Activated naive CD8-positive, alpha-beta T cell treated with anti-CD3 and anti-CD28 coated beads for 36 hours (primary cell): Measurements from ENCODE around the gene PTPN9. TPM values are rescaled to one million over a fixed set of nuclear protein-coding genes. Genes with fewer than 3 reads are reported as not detected.
"Not testable (repeated sequence)": the region's sequence is repeated elsewhere in the genome, so short reads cannot be mapped to it uniquely, and the experiment has no call there.

Experiments used
- DNase-seq: peaks from one replicate; pipeline ENCODE4 v3.0.0; 2021
- H3K27ac Mint-ChIP-seq: one replicate; pipeline ENCODE4 v1.8.0; 2022; ENCODE audit warnings: mild to moderate bottlenecking, moderate library complexity, mixed read lengths
- H3K27me3 Mint-ChIP-seq: one replicate; pipeline ENCODE4 v1.8.0; 2022; ENCODE audit warnings: mild to moderate bottlenecking, mixed read lengths
- H3K36me3 Mint-ChIP-seq: one replicate; pipeline ENCODE4 v1.8.0; 2021; ENCODE audit warnings: mild to moderate bottlenecking, mixed read lengths
- H3K4me1 Mint-ChIP-seq: one replicate; pipeline ENCODE4 v1.8.0; 2021; ENCODE audit warnings: mixed read lengths
- H3K4me3 Mint-ChIP-seq: one replicate; pipeline ENCODE4 v1.8.0; 2022; ENCODE audit warnings: mild to moderate bottlenecking, moderate library complexity, mixed read lengths
- H3K9me3 Mint-ChIP-seq: one replicate; pipeline ENCODE4 v1.8.0; 2022; ENCODE audit warnings: mixed read lengths
- total RNA-seq, 2 experiments: library from RNA; stranded (reverse); gene quantifications; one replicate each; pipeline ENCODE4 v1.2.3, GENCODE V29; 2021

PTPN9 gene
- total RNA-seq, 2 experiments from 2014 or later = 12.1 to 13.2 TPM

DNA sequence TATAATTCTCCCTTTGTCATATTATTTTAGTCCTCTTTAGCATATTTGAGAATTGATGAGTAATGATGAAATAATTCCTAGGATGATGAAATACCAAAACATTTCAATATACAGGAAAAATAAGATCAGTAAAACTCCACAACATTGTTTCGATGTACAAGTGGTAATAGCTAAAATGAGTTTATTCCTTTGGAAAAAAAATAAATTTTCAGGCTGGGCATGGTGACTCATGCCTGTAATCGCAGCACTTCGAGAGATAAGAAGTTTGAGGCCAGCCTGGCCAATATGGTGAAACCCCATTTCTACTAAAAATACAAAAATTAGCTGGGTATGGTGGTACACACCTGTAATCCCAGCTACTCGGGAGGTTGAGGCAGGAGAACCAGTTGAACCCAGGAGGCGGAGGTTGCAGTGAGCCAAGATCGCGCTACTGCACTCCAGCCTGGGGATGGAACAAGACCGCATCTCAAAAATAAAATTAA is 135.1 kb downstream of the PTPN9 start:
- H3K4me1 Mint-ChIP-seq = peaks cover 47% of the 10 kb centered on the region
- not testable (repeated sequence) for DNase-seq, H3K27me3 Mint-ChIP-seq, H3K4me3 Mint-ChIP-seq, H3K9me3 Mint-ChIP-seq
- H3K36me3 Mint-ChIP-seq = peaks cover 41% of the 10 kb centered on the region
- peak overlapping the region; percentile 76 for H3K27ac Mint-ChIP-seq

- peaks cover 33% of the 10 kb centered on the region for H3K36me3 Mint-ChIP-seq
- H3K4me1 Mint-ChIP-seq = peaks cover 37% of the 10 kb centered on the region
- DNase-seq = no peak
- H3K9me3 Mint-ChIP-seq = no peaks in the 10 kb centered on the region
- H3K27me3 Mint-ChIP-seq = no peaks in the 10 kb centered on the region
- H3K27ac Mint-ChIP-seq = peak overlapping the region; percentile 68
- no peak overlapping the region for H3K4me3 Mint-ChIP-seq
These were observed 141.4 kb downstream of the PTPN9 start for GRCh38 chr15:75437721-75438120.

- no peaks in the 10 kb centered on the region for H3K9me3 Mint-ChIP-seq
- no peak for DNase-seq
- H3K36me3 Mint-ChIP-seq = peaks cover 32% of the 10 kb centered on the region
- H3K4me1 Mint-ChIP-seq = peaks cover 42% of the 10 kb centered on the region
- H3K27me3 Mint-ChIP-seq = no peaks in the 10 kb centered on the region
- no peak overlapping the region for H3K27ac Mint-ChIP-seq
- no peak overlapping the region for H3K4me3 Mint-ChIP-seq
These were observed 142.2 kb downstream of the PTPN9 start for GRCh38 chr15:75436881-75437280.

DNA sequence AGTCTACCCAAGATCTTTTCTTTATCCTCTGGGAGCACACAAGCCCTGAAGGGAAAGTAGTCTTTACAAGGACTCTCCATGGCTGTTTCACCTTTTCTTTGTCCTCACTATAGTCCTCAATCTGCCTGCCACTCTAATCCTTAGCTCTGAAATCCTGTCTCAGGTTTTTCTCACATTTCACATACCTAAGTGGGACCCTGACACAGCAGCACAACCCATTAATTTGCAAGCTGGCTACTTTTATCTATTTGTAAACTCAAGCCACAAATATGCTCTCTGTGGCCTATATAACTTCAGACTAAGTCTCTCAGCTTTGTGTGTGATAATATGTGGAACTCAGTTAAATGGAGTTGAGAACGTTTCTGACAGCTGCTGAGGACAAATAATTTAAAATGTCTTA is 147.4 kb downstream of the PTPN9 start:
- no peak overlapping the region for H3K27ac Mint-ChIP-seq
- no peaks in the 10 kb centered on the region for H3K9me3 Mint-ChIP-seq
- H3K27me3 Mint-ChIP-seq = no peaks in the 10 kb centered on the region
- peaks cover 30% of the 10 kb centered on the region for H3K36me3 Mint-ChIP-seq
- DNase-seq = no peak
- no peak overlapping the region for H3K4me3 Mint-ChIP-seq
- H3K4me1 Mint-ChIP-seq = peaks cover 33% of the 10 kb centered on the region

- H3K4me3 Mint-ChIP-seq = no peak overlapping the region
- no peak overlapping the region for H3K27ac Mint-ChIP-seq
- DNase-seq = no peak
- H3K27me3 Mint-ChIP-seq = no peaks in the 10 kb centered on the region
- H3K36me3 Mint-ChIP-seq = peaks cover 30% of the 10 kb centered on the region
- H3K9me3 Mint-ChIP-seq = no peaks in the 10 kb centered on the region
- H3K4me1 Mint-ChIP-seq = peaks cover 36% of the 10 kb centered on the region
These were observed 147.8 kb downstream of the PTPN9 start for GRCh38 chr15:75431270-75431669.

GRCh38 chr15:75430259-75430658 is 148.9 kb downstream of the PTPN9 start:
- Mint-ChIP-seq H3K4me3 (no peak overlapping the region), H3K27me3 (no peaks in the 10 kb centered on the region), H3K36me3 (peaks cover 22% of the 10 kb centered on the region), H3K9me3 (no peaks in the 10 kb centered on the region), H3K4me1 (peaks cover 37% of the 10 kb centered on the region), H3K27ac (no peak overlapping the region)
- DNase-seq = no peak

DNA sequence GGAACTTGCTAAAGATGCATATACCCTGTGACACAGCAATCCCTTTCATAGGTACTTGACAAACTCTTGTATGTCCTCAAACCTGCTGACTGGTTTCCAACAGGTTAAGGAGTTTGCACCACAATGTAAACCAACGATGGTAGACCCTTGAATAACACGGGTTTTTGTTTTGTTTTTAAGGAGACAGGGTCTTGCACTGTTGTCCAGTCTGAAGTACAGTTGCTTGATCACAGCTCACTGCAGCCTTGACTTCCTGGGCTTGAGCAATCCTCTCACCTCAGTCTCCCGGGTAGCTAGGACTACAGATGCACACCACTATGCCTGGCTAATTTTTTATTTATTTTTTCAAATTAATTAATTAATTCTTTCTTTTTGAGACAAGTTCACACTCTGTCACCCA is 151.0 kb downstream of the PTPN9 start:
- peaks cover 28% of the 10 kb centered on the region for H3K4me1 Mint-ChIP-seq
- no peak overlapping the region for H3K27ac Mint-ChIP-seq
- DNase-seq = no peak
- no peaks in the 10 kb centered on the region for H3K9me3 Mint-ChIP-seq
- H3K36me3 Mint-ChIP-seq = peaks cover 17% of the 10 kb centered on the region
- no peak overlapping the region for H3K4me3 Mint-ChIP-seq
- no peaks in the 10 kb centered on the region for H3K27me3 Mint-ChIP-seq

DNA sequence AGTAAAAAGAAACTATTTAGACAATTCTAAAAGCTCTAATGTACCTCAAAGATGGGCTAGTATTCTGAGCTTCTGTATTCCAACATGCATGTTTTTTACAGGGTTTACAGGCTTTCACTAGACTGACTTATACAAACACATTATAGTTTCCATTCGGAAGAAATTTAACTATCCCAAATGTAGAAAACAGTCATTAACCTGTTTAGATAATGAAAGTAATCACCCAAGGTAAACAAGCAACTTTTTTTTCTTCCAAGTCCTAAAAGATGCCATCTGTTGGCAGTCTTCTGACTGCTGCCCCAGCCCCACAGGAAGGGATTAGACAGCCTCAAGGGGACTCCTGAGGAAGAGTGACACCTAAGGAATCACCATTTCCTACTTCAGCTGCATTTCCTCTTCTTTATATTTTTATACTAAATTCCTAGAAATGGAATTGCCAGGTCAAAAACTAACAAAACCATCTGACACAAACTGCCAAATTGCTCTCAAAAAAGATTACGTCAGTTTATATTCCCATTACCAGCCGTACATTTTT is 153.1 kb downstream of the PTPN9 start:
- H3K9me3 Mint-ChIP-seq = no peaks in the 10 kb centered on the region
- H3K36me3 Mint-ChIP-seq = peaks cover 16% of the 10 kb centered on the region
- no peaks in the 10 kb centered on the region for H3K27me3 Mint-ChIP-seq
- no peak for DNase-seq
- no peak overlapping the region for H3K4me3 Mint-ChIP-seq
- no peak overlapping the region for H3K27ac Mint-ChIP-seq
- H3K4me1 Mint-ChIP-seq = peaks cover 14% of the 10 kb centered on the region

DNA sequence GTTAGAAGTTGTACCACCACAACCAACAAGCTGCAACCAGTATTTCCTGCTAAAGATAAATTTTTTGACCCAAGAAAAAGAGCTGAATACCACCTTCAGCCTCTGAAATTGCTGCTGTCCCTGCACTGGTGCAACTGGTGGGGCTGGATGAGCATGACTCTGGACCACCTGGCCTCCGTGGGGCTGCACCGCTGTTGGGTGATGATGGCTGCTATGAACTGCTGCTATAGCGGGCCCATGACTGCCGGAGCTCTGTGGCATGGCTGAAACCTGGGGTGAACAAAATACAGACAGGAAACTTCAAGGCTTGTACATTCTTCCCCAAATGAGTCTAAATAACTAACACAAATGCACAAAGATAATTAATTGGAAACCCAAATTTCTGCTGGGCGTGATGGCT is 156.6 kb downstream of the PTPN9 start:
- DNase-seq = no peak
- no peaks in the 10 kb centered on the region for H3K27me3 Mint-ChIP-seq
- peaks cover 12% of the 10 kb centered on the region for H3K36me3 Mint-ChIP-seq
- peak overlapping the region; percentile 12 for H3K27ac Mint-ChIP-seq
- H3K4me1 Mint-ChIP-seq = peaks cover 12% of the 10 kb centered on the region
- H3K9me3 Mint-ChIP-seq = no peaks in the 10 kb centered on the region
- no peak overlapping the region for H3K4me3 Mint-ChIP-seq

DNA sequence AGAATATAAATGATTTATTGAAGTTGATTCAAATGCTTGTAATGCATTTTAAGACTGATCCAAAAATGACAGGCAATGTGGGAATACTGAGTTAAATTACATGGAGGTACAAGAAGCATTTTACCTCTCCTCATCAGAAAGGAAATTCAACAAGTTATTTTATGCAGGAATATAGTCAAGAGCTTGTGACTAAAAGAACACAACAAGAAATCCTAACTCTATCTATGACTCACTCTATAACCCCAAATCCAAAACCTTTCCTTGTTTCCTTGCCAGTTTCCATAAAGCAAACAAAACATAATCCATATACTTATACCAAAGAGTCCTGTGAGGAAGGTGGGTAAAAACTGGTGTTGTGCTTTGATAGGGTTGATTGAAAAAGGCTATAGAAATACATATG is 158.4 kb downstream of the PTPN9 start:
- Mint-ChIP-seq H3K4me3 (no peak overlapping the region), H3K27me3 (no peaks in the 10 kb centered on the region), H3K36me3 (peaks cover 17% of the 10 kb centered on the region), H3K27ac (no peak overlapping the region), H3K9me3 (no peaks in the 10 kb centered on the region), H3K4me1 (peaks cover 20% of the 10 kb centered on the region)
- DNase-seq = no peak

- H3K4me3 Mint-ChIP-seq = no peak overlapping the region
- peak; percentile 4 for DNase-seq
- peaks cover 24% of the 10 kb centered on the region for H3K4me1 Mint-ChIP-seq
- H3K27me3 Mint-ChIP-seq = no peaks in the 10 kb centered on the region
- H3K36me3 Mint-ChIP-seq = peaks cover 23% of the 10 kb centered on the region
- H3K9me3 Mint-ChIP-seq = no peaks in the 10 kb centered on the region
- H3K27ac Mint-ChIP-seq = peak overlapping the region; percentile 80
These were observed 162.5 kb downstream of the PTPN9 start for GRCh38 chr15:75416584-75416983.

Other genes with a start within 250 kb of the PTPN9 start
- gene COMMD4, start 243.3 kb downstream of the PTPN9 start, total RNA-seq = 10 to 100 TPM; 92.7 to 97.4 TPM
- 1 to 10 TPM; 5.4 to 7.3 TPM for gene NEIL1, start 232.3 kb downstream of the PTPN9 start, total RNA-seq
- gene MAN2C1, start 210.7 kb downstream of the PTPN9 start, total RNA-seq = 100 to 1,000 TPM; 123 to 135 TPM
- gene SIN3A, start 127.6 kb downstream of the PTPN9 start, total RNA-seq = 10 to 100 TPM; 74.2 to 77.0 TPM
- gene SNUPN, start 46.4 kb upstream of the PTPN9 start, total RNA-seq = 10 to 100 TPM; 34.1 to 34.8 TPM
- 100 to 1,000 TPM; 132 to 134 TPM for gene IMP3, start 60.9 kb upstream of the PTPN9 start, total RNA-seq
- 1 to 10 TPM; 2.6 to 3.3 TPM for gene SNX33, start 68.6 kb upstream of the PTPN9 start, total RNA-seq
- not detected for gene CSPG4, start 133.5 kb upstream of the PTPN9 start, total RNA-seq